ENCODE data around the gene ZNF618.

ZNF618 gene

DNA sequence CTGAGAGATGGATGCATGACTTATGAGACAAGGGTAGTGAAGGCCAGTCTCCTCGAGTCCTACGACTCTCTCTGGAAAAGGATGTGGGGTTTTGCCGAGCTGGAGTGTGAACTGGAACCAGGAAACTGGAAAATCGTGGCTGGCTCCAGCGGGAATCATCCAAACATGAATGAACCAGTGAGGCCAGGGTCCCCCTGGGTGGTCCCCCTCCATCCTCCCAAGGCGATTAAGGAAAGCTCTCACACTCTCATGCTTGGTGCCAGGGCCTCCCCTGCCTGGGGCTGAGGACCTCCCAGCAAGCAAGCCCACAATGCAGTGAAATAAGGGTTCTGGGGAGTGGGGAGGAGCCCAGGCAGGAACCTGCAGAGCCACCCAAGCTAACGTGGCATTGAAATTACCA, 211.6 kb downstream of the ZNF618 start:
- Mint-ChIP-seq H3K4me1 (ENCODE audit: low read depth) (no peaks in the 10 kb centered on the region), H3K9me3 (no peaks in the 10 kb centered on the region), H3K36me3 (ENCODE audit: low read depth) (no peaks in the 10 kb centered on the region), H3K4me3 (no peak overlapping the region), H3K27ac (no peak overlapping the region), H3K27me3 (ENCODE audit: low read depth) (no peaks in the 10 kb centered on the region)

DNA sequence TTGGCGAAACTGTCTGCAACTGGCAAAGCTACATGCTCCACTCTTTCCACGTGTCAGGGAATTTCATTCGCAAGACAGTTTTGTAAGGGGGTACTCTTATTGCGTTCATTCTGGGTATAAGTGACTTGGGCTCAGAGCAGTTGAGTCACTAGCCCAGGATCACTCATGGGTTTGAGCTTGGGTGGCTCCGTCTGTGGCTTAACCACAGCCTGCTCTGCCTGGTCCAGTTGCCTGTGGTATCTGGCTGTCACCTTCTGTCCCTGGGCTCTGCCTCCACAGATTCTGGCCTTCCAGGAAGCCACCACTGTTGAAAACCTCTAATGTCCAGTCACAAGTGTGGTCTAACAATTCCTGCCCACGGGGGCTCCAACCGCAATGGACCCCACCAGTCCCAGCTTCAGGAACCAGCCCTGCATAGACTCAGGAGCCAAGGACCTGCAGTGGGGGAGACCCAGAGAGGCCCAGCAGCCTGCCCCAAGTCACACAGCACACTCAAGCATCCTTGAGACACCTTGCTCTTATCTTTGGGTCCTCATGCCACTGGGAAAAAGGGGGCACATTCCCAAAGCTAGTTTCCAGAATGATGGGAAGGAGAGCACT, 212.6 kb downstream of the ZNF618 start:
- Mint-ChIP-seq H3K27ac (no peak overlapping the region), H3K4me1 (ENCODE audit: low read depth) (no peaks in the 10 kb centered on the region)

DNA sequence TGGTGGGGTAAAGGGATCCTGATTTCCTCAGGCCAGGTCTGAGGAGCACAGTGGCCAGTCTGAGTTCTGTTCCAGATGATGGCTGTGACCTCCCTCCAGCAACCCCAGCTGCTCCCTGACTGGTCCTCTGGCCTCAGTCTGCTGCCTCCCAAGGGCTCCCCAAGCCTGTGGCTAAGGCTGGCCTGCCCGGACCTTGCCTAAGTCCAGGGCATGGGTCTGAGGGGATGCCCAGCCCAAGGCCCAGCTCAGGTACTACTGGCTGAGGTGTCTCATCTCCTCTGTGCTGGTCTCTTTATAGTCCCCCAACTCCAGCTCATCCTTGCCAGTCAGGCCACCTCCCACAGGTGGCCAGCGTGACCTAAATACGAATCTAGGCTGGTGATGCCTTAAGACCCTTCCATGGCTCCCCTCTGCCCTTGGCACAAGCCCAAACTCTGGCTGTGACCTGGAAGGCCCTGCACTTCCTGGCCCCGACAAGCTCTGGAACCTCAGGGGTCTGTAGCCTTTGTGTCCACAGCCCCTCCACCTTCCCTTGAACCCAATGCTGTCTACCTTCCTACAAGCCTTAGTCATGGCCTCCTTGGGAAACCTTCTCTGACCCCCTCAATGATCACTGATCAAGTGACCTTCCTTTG, 213.2 kb downstream of the ZNF618 start:
- Mint-ChIP-seq H3K27me3 (ENCODE audit: low read depth) (no peaks in the 10 kb centered on the region), H3K36me3 (ENCODE audit: low read depth) (no peaks in the 10 kb centered on the region), H3K4me1 (ENCODE audit: low read depth) (no peaks in the 10 kb centered on the region), H3K9me3 (no peaks in the 10 kb centered on the region), H3K4me3 (no peak overlapping the region), H3K27ac (no peak overlapping the region)

More for the DNA sequence above, 212.6 kb downstream of the ZNF618 start:
- Mint-ChIP-seq H3K9me3 (no peaks in the 10 kb centered on the region), H3K36me3 (ENCODE audit: low read depth) (no peaks in the 10 kb centered on the region), H3K4me3 (no peak overlapping the region), H3K27me3 (ENCODE audit: low read depth) (no peaks in the 10 kb centered on the region)

DNA sequence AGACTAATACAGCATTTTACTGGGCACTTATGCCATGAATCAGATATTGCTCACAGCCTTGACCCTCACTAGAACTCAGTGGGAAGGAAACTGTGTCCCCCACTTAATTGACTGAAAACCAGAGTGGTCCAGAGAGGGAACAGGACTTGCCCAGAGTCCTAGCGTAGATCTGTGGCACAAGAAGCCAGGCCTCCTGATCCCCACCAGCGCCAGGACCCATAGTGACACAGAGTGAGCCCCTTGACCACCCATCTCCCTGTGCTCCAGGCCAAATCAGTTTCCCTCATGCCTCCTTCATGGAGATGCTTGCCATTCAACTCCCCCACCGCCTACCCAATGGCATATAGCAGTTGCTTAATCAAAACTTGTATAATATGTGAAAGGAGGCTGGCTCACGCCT, 214.7 kb downstream of the ZNF618 start:
- Mint-ChIP-seq H3K27ac (no peak overlapping the region), H3K4me1 (ENCODE audit: low read depth) (no peaks in the 10 kb centered on the region), H3K27me3 (ENCODE audit: low read depth) (no peaks in the 10 kb centered on the region), H3K9me3 (no peaks in the 10 kb centered on the region), H3K4me3 (no peak overlapping the region), H3K36me3 (ENCODE audit: low read depth) (no peaks in the 10 kb centered on the region)

GRCh38 chr9:114091711-114092110, 215.6 kb downstream of the ZNF618 start:
- no peaks in the 10 kb centered on the region for H3K36me3 Mint-ChIP-seq (ENCODE audit: low read depth)
- no peaks in the 10 kb centered on the region for H3K9me3 Mint-ChIP-seq
- no peaks in the 10 kb centered on the region for H3K4me1 Mint-ChIP-seq (ENCODE audit: low read depth)
- no peak overlapping the region for H3K27ac Mint-ChIP-seq
- peaks cover 7% of the 10 kb centered on the region for H3K27me3 Mint-ChIP-seq (ENCODE audit: low read depth)
- H3K4me3 Mint-ChIP-seq: no peak overlapping the region

- Mint-ChIP-seq H3K36me3 (ENCODE audit: low read depth) (no peaks in the 10 kb centered on the region), H3K4me1 (ENCODE audit: low read depth) (no peaks in the 10 kb centered on the region), H3K27me3 (ENCODE audit: low read depth) (peaks cover 13% of the 10 kb centered on the region)
Observed at GRCh38 chr9:114092336-114092735, 216.2 kb downstream of the ZNF618 start.

DNA sequence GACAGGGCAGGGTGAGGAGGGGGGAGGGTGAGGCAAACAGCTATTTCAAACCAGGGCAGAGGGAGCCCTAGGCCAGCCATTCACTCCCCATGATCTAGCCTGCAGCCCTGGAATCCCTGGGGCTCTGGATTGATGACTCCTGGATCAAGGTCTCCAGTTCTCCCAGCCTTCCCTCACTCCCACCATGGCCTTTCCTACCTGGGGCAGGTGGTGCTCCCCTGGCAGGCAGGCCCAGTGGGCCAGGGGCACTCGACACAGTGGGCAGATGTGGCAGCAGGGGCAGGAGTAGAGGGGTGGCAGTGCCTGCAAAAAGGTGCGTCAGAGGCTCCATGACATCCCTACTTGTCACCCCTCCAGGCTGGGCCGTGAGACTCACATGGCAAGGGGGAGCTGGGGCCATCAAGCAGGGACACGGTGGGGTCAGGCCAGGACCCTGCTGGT, 216.9 kb downstream of the ZNF618 start:
- Mint-ChIP-seq H3K27me3 (ENCODE audit: low read depth) (peaks cover 18% of the 10 kb centered on the region), H3K4me3 (no peak overlapping the region), H3K27ac (no peak overlapping the region), H3K4me1 (ENCODE audit: low read depth) (no peaks in the 10 kb centered on the region), H3K9me3 (no peaks in the 10 kb centered on the region), H3K36me3 (ENCODE audit: low read depth) (no peaks in the 10 kb centered on the region)

More at GRCh38 chr9:114092336-114092735, 216.2 kb downstream of the ZNF618 start:
- H3K9me3 Mint-ChIP-seq: no peaks in the 10 kb centered on the region
- no peak overlapping the region for H3K4me3 Mint-ChIP-seq
- H3K27ac Mint-ChIP-seq: no peak overlapping the region

- Mint-ChIP-seq H3K9me3 (no peaks in the 10 kb centered on the region), H3K4me1 (ENCODE audit: low read depth) (no peaks in the 10 kb centered on the region), H3K27ac (no peak overlapping the region), H3K36me3 (ENCODE audit: low read depth) (no peaks in the 10 kb centered on the region), H3K4me3 (no peak overlapping the region), H3K27me3 (ENCODE audit: low read depth) (peaks cover 19% of the 10 kb centered on the region)
Observed at GRCh38 chr9:114093761-114094505, 217.8 kb downstream of the ZNF618 start.

GRCh38 chr9:114094971-114095370, 218.9 kb downstream of the ZNF618 start:
- Mint-ChIP-seq H3K27ac (no peak overlapping the region), H3K9me3 (no peaks in the 10 kb centered on the region), H3K4me1 (ENCODE audit: low read depth) (no peaks in the 10 kb centered on the region), H3K4me3 (no peak overlapping the region), H3K27me3 (ENCODE audit: low read depth) (peaks cover 28% of the 10 kb centered on the region), H3K36me3 (ENCODE audit: low read depth) (no peaks in the 10 kb centered on the region)

DNA sequence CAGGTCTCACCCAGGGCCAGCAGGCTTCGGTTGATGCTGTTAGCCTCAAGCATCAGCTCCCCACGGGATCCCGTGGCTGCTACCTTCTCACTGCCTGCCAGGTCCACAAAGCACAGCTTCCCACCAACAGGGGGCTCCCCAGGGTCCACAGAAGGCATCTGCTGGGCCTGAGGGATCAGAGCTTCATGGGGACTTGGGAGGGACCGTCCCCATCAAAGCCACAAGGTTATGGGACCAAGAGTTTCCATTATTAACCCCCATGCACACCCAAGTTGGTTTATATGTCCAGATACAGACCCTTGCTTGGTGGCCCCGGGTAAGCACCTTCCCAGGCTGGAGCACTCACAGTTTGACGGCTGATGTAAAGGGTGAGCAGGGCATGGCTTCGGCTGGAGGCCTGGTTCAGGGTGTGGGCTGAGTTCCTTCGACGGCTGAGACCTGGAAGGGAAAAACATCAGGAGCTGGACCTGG, 220.0 kb downstream of the ZNF618 start:
- no peaks in the 10 kb centered on the region for H3K36me3 Mint-ChIP-seq (ENCODE audit: low read depth)
- no peaks in the 10 kb centered on the region for H3K4me1 Mint-ChIP-seq (ENCODE audit: low read depth)
- H3K27ac Mint-ChIP-seq: no peak overlapping the region
- peaks cover 29% of the 10 kb centered on the region for H3K27me3 Mint-ChIP-seq (ENCODE audit: low read depth)
- no peaks in the 10 kb centered on the region for H3K9me3 Mint-ChIP-seq
- peak overlapping the region; percentile 11 for H3K4me3 Mint-ChIP-seq

GRCh38 chr9:114096866-114097612, 220.9 kb downstream of the ZNF618 start:
- H3K36me3 Mint-ChIP-seq (ENCODE audit: low read depth): no peaks in the 10 kb centered on the region
- no peak overlapping the region for H3K27ac Mint-ChIP-seq
- no peak overlapping the region for H3K4me3 Mint-ChIP-seq
- H3K27me3 Mint-ChIP-seq (ENCODE audit: low read depth): peaks cover 33% of the 10 kb centered on the region
- H3K4me1 Mint-ChIP-seq (ENCODE audit: low read depth): no peaks in the 10 kb centered on the region
- no peaks in the 10 kb centered on the region for H3K9me3 Mint-ChIP-seq

- Mint-ChIP-seq H3K4me1 (ENCODE audit: low read depth) (no peaks in the 10 kb centered on the region), H3K36me3 (ENCODE audit: low read depth) (no peaks in the 10 kb centered on the region), H3K9me3 (no peaks in the 10 kb centered on the region), H3K27ac (no peak overlapping the region), H3K4me3 (no peak overlapping the region), H3K27me3 (ENCODE audit: low read depth) (peaks cover 33% of the 10 kb centered on the region)
Observed at GRCh38 chr9:114097613-114098020, 221.5 kb downstream of the ZNF618 start.

DNA sequence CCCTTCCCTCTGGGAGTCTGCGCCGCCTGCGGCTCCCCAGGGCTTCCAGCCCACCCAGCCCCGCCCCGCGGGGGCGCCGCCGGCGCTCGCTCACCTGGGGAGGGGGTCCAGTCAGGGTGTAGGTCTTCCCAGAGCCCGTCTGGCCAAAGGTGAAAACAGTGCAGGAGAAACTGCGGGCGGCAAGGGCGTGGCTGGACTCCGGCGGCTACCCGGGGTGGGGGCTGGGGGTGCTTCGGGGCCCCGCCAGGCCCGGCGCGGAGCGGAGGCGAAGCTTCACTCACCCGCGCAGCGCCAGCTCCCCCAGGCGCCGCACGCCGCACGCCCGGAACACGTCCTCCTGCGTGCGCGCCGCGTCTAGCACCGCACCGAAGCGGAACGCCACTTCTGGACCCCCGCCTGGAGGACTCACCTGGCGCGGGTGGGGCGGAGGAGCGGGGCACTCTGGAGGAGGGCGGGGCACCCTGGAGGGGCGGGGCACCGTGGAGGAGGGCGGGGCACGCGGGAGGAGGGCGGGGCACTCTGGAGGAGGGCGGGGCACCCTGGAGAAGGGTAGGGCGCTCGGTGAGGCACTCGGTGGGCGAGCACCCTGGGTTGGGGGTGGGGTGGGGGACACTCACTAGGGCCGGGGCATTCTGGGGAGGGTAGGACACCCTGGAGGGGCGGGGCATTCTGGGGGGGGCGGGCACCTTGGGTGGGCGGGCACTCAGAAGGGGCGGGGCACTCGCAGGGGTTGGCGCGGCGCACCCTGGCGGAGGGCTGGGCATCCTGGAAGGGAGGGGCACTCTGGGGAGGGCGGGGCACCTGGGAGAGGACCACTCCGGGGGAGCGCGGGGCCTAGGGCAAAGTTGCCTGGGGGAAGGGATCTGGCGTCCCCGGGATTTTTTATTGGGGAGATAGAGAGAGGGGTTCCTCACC, 222.2 kb downstream of the ZNF618 start:
- Mint-ChIP-seq H3K4me3 (no peak overlapping the region), H3K4me1 (ENCODE audit: low read depth) (no peaks in the 10 kb centered on the region), H3K27ac (no peak overlapping the region), H3K9me3 (no peaks in the 10 kb centered on the region), H3K27me3 (ENCODE audit: low read depth) (peaks cover 33% of the 10 kb centered on the region), H3K36me3 (ENCODE audit: low read depth) (no peaks in the 10 kb centered on the region)

Measured in T-helper 1 cell treated with Interleukin-12 subunit alpha and Interleukin-12 subunit beta and Interleukin-4 antibody, amounts not matched to agents 30 μg/mL and 1 μg/mL, for 36 hours (primary cell).